ENCODE data around the gene MAGI2. TPM values are rescaled to one million over a fixed set of nuclear protein-coding genes. Genes with fewer than 3 reads are reported as not detected.

Gene MAGI2
- polyA plus RNA-seq, 3 donors = 0.03 to 0.11 TPM; not detected in 1

- Histone ChIP-seq H3K4me2 (replicated peaks; ENCODE audit: extremely low read depth, low read length, poor library complexity, severe bottlenecking) (no peak overlapping the region), H3K27ac (ENCODE audit: low read depth in 1 of 2, low read length in 2 of 2) (no peak overlapping the region), H3K9ac (ENCODE audit: insufficient read depth, low read length, poor library complexity, severe bottlenecking) (no peak overlapping the region), H2AFZ (ENCODE audit: insufficient read depth, low read depth, low read length, poor library complexity, severe bottlenecking) (no peak overlapping the region), H4K20me1 (ENCODE audit: insufficient read depth, low read length) (no peaks in the 10 kb centered on the region), H3K4me1 (ENCODE audit: control insufficient read depth in 1 of 2, insufficient read depth in 2 of 2, low read length in 2 of 2) (no peaks in the 10 kb centered on the region), H3K36me3 (replicated peaks in 1 of 2; ENCODE audit: control insufficient read depth in 1 of 2, insufficient read depth in 2 of 2, low read length in 2 of 2) (no peaks in the 10 kb centered on the region), H3K4me3 (replicated peaks in 1 of 3; ENCODE audit: low read depth in 2 of 3, low read length in 3 of 3) (no peak overlapping the region), H3K27me3 (ENCODE audit: control insufficient read depth in 2 of 2, insufficient read depth in 2 of 2, low read length in 2 of 2) (no peaks in the 10 kb centered on the region), H3K79me2 (ENCODE audit: insufficient read depth, low read length) (no peaks in the 10 kb centered on the region), H3K9me3 (replicated peaks in 1 of 2; ENCODE audit: control insufficient read depth in 1 of 2, insufficient read depth in 1 of 2, low read length in 2 of 2) (no peaks in the 10 kb centered on the region)
- Mint-ChIP-seq H3K27me3 (ENCODE audit: low read depth in 3 of 3) (no peaks in the 10 kb centered on the region), H3K4me1 (no peaks in the 10 kb centered on the region), H3K9me3 (peaks cover 0 to 3% (median 0%) of the 10 kb centered on the region in 7 donors), H3K36me3 (no peaks in the 10 kb centered on the region), H3K27ac (no peak overlapping the region), H3K4me3 (no peak overlapping the region)
- 88% methylated on average over 2 of the region's 2 CpGs for WGBS (ENCODE audit: insufficient coverage)
- TF ChIP-seq, protein P1, sequence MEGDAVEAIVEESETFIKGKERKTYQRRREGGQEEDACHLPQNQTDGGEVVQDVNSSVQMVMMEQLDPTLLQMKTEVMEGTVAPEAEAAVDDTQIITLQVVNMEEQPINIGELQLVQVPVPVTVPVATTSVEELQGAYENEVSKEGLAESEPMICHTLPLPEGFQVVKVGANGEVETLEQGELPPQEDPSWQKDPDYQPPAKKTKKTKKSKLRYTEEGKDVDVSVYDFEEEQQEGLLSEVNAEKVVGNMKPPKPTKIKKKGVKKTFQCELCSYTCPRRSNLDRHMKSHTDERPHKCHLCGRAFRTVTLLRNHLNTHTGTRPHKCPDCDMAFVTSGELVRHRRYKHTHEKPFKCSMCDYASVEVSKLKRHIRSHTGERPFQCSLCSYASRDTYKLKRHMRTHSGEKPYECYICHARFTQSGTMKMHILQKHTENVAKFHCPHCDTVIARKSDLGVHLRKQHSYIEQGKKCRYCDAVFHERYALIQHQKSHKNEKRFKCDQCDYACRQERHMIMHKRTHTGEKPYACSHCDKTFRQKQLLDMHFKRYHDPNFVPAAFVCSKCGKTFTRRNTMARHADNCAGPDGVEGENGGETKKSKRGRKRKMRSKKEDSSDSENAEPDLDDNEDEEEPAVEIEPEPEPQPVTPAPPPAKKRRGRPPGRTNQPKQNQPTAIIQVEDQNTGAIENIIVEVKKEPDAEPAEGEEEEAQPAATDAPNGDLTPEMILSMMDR (IDR thresholded peaks at IDR 0.05) = no peak
- intact Hi-C loops (cut with micrococcal nuclease) = no loop called here
- no peak for DNase-seq
Measured at GRCh38 chr7:79211724-79212123, 241.7 kb downstream of the MAGI2 start.

DNA sequence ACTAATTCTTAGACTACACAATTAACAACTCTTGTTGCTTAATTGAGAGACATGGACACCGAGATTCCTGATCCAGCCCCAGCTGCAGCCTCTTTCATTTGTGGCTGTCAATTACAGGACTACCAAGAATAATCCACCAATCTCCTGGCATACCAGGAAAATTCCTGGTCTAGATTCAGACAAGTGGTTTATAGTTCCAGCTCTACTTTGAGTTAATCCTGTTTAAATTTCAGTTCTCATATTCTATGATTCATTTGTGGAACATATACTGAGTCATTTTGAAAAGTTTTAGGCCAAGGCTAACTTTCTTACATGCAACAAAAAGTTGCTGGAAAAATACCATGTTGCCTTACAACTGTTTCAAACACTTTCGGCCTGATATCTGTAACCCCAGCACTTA is 253.5 kb downstream of the MAGI2 start:
- Mint-ChIP-seq H3K4me1 (no peaks in the 10 kb centered on the region), H3K27ac (no peak overlapping the region), H3K4me3 (no peak overlapping the region), H3K36me3 (no peaks in the 10 kb centered on the region), H3K27me3 (ENCODE audit: low read depth in 3 of 3) (no peaks in the 10 kb centered on the region), H3K9me3 (peaks cover 0 to 8% (median 3%) of the 10 kb centered on the region in 7 donors)
- Histone ChIP-seq H2AFZ (ENCODE audit: insufficient read depth, low read depth, low read length, poor library complexity, severe bottlenecking) (no peak overlapping the region), H3K4me3 (replicated peaks in 1 of 3; ENCODE audit: low read depth in 2 of 3, low read length in 3 of 3) (no peak overlapping the region), H3K27me3 (ENCODE audit: control insufficient read depth in 2 of 2, insufficient read depth in 2 of 2, low read length in 2 of 2) (no peaks in the 10 kb centered on the region), H3K4me2 (replicated peaks; ENCODE audit: extremely low read depth, low read length, poor library complexity, severe bottlenecking) (no peak overlapping the region), H3K79me2 (ENCODE audit: insufficient read depth, low read length) (no peaks in the 10 kb centered on the region), H3K36me3 (replicated peaks in 1 of 2; ENCODE audit: control insufficient read depth in 1 of 2, insufficient read depth in 2 of 2, low read length in 2 of 2) (no peaks in the 10 kb centered on the region), H3K4me1 (ENCODE audit: control insufficient read depth in 1 of 2, insufficient read depth in 2 of 2, low read length in 2 of 2) (no peaks in the 10 kb centered on the region), H3K9ac (ENCODE audit: insufficient read depth, low read length, poor library complexity, severe bottlenecking) (no peak overlapping the region), H4K20me1 (ENCODE audit: insufficient read depth, low read length) (no peaks in the 10 kb centered on the region), H3K9me3 (replicated peaks in 1 of 2; ENCODE audit: control insufficient read depth in 1 of 2, insufficient read depth in 1 of 2, low read length in 2 of 2) (peaks cover 0 to 8% of the 10 kb centered on the region in 2 donors), H3K27ac (ENCODE audit: low read depth in 1 of 2, low read length in 2 of 2) (no peak overlapping the region)
- TF ChIP-seq, protein P1 (IDR thresholded peaks at IDR 0.05) = no peak
- WGBS (ENCODE audit: insufficient coverage) = 86% methylated on average over 2 of the region's 2 CpGs
- intact Hi-C loops (cut with micrococcal nuclease) = no loop called here
- no peak for DNase-seq

Data from CD14-positive monocyte (primary cell).